Brain microvascular endothelial cell (primary cell): Measurements from ENCODE around the gene KIF3A.

ENCODE experiments used
- DNase-seq: peaks from one replicate; pipeline ENCODE4 v3.0.0-alpha.2; 2020
- H3K27ac ChIP-seq: fragments of 250-450 bp; sonication (Bioruptor Pico); 2 replicates; pipeline ENCODE4 v1.5.1; 2020; ENCODE audit warnings: mild to moderate bottlenecking, moderate library complexity
- H3K27me3 ChIP-seq: fragments of 250-450 bp; sonication (Bioruptor Pico); replicated peaks from 2 replicates; pipeline ENCODE4 v1.5.1; 2020; ENCODE audit warnings: mild to moderate bottlenecking
- H3K36me3 ChIP-seq: fragments of 250-450 bp; sonication (Bioruptor Pico); replicated peaks from 2 replicates; pipeline ENCODE4 v1.5.1; 2020; ENCODE audit warnings: mild to moderate bottlenecking
- H3K4me3 ChIP-seq: 2 replicates; pipeline ENCODE4 v1.5.1; 2011; ENCODE audit warnings: low read depth, mild to moderate bottlenecking, control low read depth, low read length, moderate library complexity
- in situ Hi-C: cut with HindIII; loops from 2 replicates; pipeline ENCODE4 v1.10.0; 2017; ENCODE audit warnings: low sequenced_read_pairs, low pct_ligation_motif_present
- TF ChIP-seq, protein P1 (sequence below): IDR thresholded peaks from 2 replicates; pipeline ENCODE4 v1.5.1; 2011; ENCODE audit warnings: low read depth, mild to moderate bottlenecking, moderate library complexity, low read length, control low read depth, inconsistent platforms; ENCODE audit errors: missing control alignments

KIF3A gene

DNA sequence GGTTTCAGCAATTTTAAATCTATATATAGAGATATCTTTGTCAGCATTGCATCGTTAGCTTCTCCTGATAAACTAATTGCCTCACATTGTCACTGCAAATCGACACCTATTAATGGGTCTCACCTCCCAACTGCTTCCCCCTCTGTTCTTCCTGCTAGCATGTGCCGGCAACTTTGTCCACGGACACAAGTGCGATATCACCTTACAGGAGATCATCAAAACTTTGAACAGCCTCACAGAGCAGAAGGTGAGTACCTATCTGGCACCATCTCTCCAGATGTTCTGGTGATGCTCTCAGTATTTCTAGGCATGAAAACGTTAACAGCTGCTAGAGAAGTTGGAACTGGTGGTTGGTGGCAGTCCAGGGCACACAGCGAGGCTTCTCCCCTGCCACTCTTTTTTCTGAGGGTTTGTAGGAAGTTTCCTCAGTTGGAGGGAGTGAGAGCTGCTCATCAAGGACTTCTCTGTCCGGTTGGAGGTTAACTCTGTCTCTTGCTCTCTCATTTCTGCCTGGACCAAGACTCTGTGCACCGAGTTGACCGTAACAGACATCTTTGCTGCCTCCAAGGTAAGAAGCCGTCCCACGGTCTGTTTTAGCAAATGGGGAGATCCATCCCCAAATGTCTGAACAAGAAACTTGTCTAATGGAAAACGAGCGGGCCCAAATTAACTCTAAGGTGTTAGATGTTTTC lies 63.3 kb downstream of the KIF3A start, which contains the start of gene IL4:
TSS of gene IL4 (plus strand) at position 51 of the 692 bp plus-strand sequence. CDS start at position 113, 62 bp downstream.
- Histone ChIP-seq H3K36me3 (no peaks in the 10 kb centered on the region), H3K4me3 (no peak within 1 kb of the TSS), H3K27me3 (no peaks in the 10 kb centered on the region), H3K27ac (peak within 1 kb of the TSS; percentile 74)
- TF ChIP-seq, protein P1, sequence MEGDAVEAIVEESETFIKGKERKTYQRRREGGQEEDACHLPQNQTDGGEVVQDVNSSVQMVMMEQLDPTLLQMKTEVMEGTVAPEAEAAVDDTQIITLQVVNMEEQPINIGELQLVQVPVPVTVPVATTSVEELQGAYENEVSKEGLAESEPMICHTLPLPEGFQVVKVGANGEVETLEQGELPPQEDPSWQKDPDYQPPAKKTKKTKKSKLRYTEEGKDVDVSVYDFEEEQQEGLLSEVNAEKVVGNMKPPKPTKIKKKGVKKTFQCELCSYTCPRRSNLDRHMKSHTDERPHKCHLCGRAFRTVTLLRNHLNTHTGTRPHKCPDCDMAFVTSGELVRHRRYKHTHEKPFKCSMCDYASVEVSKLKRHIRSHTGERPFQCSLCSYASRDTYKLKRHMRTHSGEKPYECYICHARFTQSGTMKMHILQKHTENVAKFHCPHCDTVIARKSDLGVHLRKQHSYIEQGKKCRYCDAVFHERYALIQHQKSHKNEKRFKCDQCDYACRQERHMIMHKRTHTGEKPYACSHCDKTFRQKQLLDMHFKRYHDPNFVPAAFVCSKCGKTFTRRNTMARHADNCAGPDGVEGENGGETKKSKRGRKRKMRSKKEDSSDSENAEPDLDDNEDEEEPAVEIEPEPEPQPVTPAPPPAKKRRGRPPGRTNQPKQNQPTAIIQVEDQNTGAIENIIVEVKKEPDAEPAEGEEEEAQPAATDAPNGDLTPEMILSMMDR, result no peak
- no peak for DNase-seq
- in situ Hi-C loops, result no loop called here

DNA sequence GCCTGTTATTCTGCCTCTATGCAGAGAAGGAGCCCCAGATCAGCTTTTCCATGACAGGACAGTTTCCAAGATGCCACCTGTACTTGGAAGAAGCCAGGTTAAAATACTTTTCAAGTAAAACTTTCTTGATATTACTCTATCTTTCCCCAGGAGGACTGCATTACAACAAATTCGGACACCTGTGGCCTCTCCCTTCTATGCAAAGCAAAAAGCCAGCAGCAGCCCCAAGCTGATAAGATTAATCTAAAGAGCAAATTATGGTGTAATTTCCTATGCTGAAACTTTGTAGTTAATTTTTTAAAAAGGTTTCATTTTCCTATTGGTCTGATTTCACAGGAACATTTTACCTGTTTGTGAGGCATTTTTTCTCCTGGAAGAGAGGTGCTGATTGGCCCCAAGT lies 63.9 kb downstream of the KIF3A start:
- Histone ChIP-seq H3K27ac (no peak overlapping the region), H3K36me3 (no peaks in the 10 kb centered on the region), H3K27me3 (no peaks in the 10 kb centered on the region), H3K4me3 (no peak overlapping the region)
- in situ Hi-C loops, result no loop called here
- DNase-seq, result no peak
- TF ChIP-seq, protein P1, result no peak

DNA sequence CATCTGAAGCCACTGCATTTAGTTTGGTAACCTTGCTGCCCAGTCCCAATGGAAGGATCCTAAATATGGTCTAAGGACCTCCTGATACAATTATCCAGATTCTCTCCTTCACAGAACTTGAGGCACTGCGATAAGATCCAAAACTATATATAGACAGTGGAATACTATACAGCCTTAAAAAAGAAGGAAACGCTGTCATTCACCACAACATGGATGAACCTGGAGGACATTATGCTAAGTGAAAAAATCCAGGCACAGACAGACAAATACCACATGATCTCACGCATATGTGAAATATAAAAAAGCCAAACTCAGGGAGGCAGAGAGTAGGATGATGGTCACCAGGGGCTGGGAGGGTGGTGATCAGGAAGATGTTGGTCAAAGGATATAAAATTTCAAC lies 66.3 kb downstream of the KIF3A start:
- no peak overlapping the region for H3K27ac ChIP-seq
- no peaks in the 10 kb centered on the region for H3K36me3 ChIP-seq
- in situ Hi-C loops, result no loop called here
- TF ChIP-seq, protein P1, result no peak
- DNase-seq, result no peak
- H3K27me3 ChIP-seq, result no peaks in the 10 kb centered on the region
- H3K4me3 ChIP-seq, result no peak overlapping the region

DNA sequence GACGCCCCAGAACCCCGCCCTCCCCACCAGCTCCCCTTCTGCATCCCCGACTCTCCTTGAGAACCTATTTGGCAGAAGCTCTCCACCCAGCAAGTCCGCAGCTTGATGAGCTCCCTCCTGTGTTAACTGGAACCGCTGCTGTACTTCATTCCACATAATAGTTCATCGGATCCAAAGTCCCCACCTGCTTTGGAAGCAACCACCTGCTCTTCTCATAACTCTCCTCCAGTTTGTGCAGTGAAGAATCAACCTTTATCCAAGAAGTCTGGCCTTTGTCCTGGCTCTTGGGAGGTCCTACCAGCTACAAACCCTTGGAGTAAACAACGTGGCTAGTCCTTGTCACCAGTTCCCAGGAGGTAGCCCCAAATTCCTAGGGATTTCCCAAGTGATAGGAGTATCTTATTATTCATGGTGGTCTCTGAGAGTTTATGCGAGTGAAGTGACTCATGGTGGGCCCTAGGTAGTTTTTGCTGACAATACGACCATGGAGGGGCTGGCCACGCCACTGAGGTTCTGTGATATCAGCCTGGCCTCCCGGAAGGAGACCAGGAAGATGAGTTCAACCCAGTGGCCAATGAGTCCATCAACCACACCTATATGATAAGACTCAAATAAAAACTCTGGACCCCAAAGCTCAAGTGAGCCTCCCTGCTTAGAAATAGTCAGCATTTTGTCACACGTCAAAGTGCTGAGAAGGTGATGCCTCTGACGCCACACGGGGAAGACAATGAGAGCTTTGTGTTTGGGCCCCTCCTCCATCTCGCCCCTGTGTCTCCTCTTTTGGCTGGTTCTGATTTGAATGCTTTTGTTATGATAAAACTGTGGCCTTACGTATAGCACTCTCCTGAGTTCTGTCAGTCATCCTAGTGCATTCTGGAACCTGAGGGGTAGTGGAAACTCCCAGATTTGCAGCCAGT lies 67.1 kb downstream of the KIF3A start:
- Histone ChIP-seq H3K36me3 (no peaks in the 10 kb centered on the region), H3K4me3 (no peak overlapping the region), H3K27ac (no peak overlapping the region), H3K27me3 (no peaks in the 10 kb centered on the region)
- no peak for DNase-seq
- in situ Hi-C loops, result no loop called here
- TF ChIP-seq, protein P1, result no peak

DNA sequence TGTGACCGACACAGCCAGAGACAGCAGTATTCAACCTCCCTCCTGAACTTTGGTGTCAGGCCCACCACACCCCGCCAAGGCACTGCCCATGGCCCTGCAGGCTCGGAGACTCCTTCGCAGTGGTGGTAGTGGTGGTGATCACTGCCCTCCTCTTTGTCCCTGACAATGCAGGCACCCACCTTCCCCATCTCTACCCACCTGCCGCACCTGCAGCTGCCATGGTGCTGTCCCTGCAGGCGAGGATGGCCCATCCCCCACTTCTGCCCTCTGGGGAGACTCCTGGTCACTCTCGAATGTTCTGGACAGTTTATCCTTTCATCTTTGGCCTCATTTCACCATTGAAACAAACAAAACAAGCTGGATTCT lies 67.9 kb downstream of the KIF3A start:
- no peak for DNase-seq
- Histone ChIP-seq H3K4me3 (no peak overlapping the region), H3K36me3 (no peaks in the 10 kb centered on the region), H3K27ac (no peak overlapping the region), H3K27me3 (no peaks in the 10 kb centered on the region)
- TF ChIP-seq, protein P1, result no peak
- in situ Hi-C loops, result no loop called here
